22Rv1 (cell line): Measurements from ENCODE around the gene HES5.

ENCODE experiments used
- CTCF ChIP-seq: fragments of 450-650 bp; IDR thresholded peaks from 2 replicates; pipeline ENCODE4 v1.5.1; 2017; ENCODE audit warnings: mild to moderate bottlenecking
- ZFX ChIP-seq: fragments of 450-650 bp; IDR thresholded peaks from 2 replicates; pipeline ENCODE4 v1.6.1; 2017; ENCODE audit warnings: antibody characterized with exemption, borderline replicate concordance

- TF ChIP-seq CTCF (no peak), ZFX (no peak)
These were observed 43.5 kb downstream of the HES5 start for GRCh38 chr1:2486558-2486957.
